ENCODE results near the gene CBARP.

Gene CBARP

DNA sequence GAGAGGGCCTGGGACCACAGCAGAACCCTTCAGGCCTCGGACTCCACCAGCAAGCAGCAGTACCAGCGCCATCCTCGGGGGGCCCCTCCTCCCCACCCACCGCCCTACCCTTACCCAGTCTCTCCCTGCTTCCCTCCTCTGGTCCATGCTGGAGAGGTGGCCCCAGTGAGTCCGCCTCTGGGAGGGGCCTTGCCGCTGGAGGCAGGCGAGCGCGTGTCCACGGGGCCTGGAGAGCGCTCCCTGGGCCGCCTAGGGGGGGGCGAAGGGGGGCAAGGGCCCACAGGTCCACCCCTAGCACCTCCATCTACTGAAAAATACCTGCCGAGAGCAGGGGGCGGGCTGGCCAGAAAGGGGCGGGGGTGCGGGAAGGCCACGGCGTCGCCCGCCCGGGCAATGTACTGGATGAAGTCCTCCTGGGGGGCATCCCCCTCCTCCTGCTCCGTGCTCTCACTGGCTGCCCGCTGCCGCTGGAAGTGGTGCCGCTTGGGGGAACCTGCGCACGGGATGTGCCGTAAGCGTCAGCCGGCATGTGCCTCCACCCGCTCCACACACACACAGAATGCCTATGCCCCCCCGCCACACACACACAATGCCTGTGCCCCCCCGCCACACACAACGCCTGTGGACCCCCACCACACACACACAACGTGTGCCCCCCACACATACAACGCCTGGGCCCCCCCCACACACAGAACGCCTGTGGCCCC, 6.9 kb downstream of the CBARP start:
- TF ChIP-seq EZH2phosphoT487 (IDR thresholded peaks at IDR 0.05; ENCODE audit: low read depth) = no peak
- TF ChIP-seq, protein P1, sequence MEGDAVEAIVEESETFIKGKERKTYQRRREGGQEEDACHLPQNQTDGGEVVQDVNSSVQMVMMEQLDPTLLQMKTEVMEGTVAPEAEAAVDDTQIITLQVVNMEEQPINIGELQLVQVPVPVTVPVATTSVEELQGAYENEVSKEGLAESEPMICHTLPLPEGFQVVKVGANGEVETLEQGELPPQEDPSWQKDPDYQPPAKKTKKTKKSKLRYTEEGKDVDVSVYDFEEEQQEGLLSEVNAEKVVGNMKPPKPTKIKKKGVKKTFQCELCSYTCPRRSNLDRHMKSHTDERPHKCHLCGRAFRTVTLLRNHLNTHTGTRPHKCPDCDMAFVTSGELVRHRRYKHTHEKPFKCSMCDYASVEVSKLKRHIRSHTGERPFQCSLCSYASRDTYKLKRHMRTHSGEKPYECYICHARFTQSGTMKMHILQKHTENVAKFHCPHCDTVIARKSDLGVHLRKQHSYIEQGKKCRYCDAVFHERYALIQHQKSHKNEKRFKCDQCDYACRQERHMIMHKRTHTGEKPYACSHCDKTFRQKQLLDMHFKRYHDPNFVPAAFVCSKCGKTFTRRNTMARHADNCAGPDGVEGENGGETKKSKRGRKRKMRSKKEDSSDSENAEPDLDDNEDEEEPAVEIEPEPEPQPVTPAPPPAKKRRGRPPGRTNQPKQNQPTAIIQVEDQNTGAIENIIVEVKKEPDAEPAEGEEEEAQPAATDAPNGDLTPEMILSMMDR (IDR thresholded peaks at IDR 0.05; ENCODE audit: low read depth, low read length) = no peak
- Histone ChIP-seq H4K20me1 (ENCODE audit: insufficient read depth, low read length) (no peaks in the 10 kb centered on the region), H3K79me2 (ENCODE audit: low read length) (no peaks in the 10 kb centered on the region), H3K9me3 (ENCODE audit: insufficient read depth, low read length) (no peaks in the 10 kb centered on the region), H3K9ac (ENCODE audit: low read length) (no peak overlapping the region), H3K4me2 (ENCODE audit: low read length) (peak overlapping the region; percentile 48; the same call in 1 of the 2 replicates), H3K4me3 (ENCODE audit: low read length) (no peak overlapping the region), H2AFZ (ENCODE audit: low read depth, low read length) (no peak overlapping the region), H3K4me1 (ENCODE audit: low read length) (peaks cover 24% of the 10 kb centered on the region), H3K36me3 (replicated peaks; ENCODE audit: low read depth, low read length) (peaks cover 14% of the 10 kb centered on the region), H3K27ac (ENCODE audit: low read length) (no peak overlapping the region), H3K27me3 (ENCODE audit: low read depth, low read length) (no peaks in the 10 kb centered on the region)

DNA sequence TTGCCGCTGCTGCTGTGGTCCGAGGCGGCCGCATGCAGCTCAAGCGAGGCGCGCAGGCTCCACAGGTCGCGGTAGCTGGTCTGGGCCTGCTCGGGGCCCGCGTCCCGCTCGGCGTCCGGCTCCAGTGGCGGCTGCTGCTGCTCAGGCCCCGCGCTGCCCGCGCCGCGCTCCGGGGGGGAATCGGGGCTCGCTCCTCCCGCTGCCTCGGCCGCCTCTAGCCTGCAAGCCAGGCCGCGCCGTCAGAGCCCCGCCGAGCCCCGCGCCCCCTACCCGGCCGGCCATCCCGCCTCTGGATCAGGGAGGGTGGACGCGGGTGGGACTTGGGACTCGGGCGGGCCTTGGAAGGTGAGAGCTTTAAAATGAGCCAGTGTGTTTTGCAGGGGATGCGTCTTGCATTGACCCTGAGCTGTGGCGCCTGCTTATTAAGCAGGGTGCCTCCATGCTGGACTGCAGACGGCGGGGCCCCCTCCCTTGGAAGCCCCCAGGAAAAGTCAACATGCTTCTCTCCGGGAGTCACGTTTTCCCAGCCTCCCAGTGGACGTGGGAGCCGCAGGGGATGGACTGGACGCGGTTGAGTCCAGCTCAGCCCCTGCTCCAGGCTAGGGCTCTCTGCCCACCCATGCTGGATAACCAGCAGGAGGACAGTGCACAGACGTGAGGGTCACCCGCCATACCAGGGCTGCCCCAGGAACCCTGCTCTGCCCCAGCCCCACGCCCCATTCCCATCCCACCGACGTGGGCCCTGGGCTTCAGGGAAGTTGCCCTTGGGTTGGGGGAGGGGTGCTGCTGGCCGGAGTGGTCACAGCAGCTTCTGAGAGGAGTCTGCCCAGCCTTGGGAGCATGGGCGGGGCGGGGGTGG, 7.7 kb downstream of the CBARP start:
- H2AFZ ChIP-seq (ENCODE audit: low read depth, low read length) = no peak overlapping the region
- no peak overlapping the region for H3K9ac ChIP-seq (ENCODE audit: low read length)
- no peak overlapping the region for H3K4me2 ChIP-seq (ENCODE audit: low read length)
- no peak overlapping the region for H3K4me3 ChIP-seq (ENCODE audit: low read length)
- H3K27ac ChIP-seq (ENCODE audit: low read length) = no peak overlapping the region
- H3K4me1 ChIP-seq (ENCODE audit: low read length) = peaks cover 24% of the 10 kb centered on the region
- H3K9me3 ChIP-seq (ENCODE audit: insufficient read depth, low read length) = no peaks in the 10 kb centered on the region
- TF ChIP-seq EZH2phosphoT487 (IDR thresholded peaks at IDR 0.05; ENCODE audit: low read depth) = no peak
- TF ChIP-seq, protein P1 (IDR thresholded peaks at IDR 0.05; ENCODE audit: low read depth, low read length) = no peak
- H4K20me1 ChIP-seq (ENCODE audit: insufficient read depth, low read length) = no peaks in the 10 kb centered on the region
- H3K79me2 ChIP-seq (ENCODE audit: low read length) = no peaks in the 10 kb centered on the region
- H3K27me3 ChIP-seq (ENCODE audit: low read depth, low read length) = no peaks in the 10 kb centered on the region
- peaks cover 14% of the 10 kb centered on the region for H3K36me3 ChIP-seq (replicated peaks; ENCODE audit: low read depth, low read length)

DNA sequence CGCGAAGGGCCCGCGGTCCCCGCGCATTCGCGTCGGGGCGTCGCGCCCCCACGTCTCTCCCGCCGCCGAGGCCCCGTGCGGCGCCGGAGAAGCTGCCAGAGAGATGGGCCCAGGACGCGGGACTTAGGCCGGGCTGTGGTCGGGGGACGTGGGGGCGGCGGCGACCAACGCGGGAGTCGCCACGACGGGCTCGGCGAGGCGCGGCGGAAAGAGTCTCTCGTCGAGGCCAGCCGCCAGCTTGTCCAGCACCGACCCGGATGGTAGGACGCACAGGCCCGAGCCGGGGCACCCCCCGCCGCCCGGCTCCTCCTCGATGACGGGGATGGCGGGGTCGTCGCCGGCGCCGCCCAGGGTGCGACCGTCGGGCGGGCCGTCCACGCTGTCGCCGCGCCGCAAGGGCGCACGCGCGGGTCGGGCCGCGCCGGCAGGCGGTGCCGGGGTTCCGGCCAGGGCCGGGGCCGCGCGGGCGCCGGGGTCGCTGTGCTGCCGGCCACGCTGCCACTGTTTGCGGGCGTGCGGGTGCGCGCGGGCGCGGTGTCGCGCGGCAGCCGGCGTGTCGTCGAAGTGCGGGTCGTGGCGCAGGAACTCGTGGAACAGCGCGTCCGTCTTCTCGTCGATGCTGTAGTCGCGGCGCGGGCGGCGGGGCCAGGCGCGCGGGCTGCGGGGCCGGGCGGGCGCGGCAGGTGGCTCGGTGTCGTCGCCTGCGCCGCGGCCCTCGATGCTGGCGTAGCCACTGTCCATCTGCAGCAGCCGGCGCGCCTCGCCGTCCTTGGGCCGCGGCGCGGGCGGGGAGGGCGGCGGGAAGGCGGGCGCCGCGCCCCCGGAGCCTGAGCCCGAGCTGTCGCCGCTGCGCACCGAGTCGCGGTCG, 8.5 kb downstream of the CBARP start:
- Histone ChIP-seq H3K4me3 (ENCODE audit: low read length) (no peak overlapping the region), H2AFZ (ENCODE audit: low read depth, low read length) (no peak overlapping the region), H3K9ac (ENCODE audit: low read length) (no peak overlapping the region), H4K20me1 (ENCODE audit: insufficient read depth, low read length) (no peaks in the 10 kb centered on the region), H3K27me3 (ENCODE audit: low read depth, low read length) (no peaks in the 10 kb centered on the region), H3K79me2 (ENCODE audit: low read length) (no peaks in the 10 kb centered on the region), H3K36me3 (replicated peaks; ENCODE audit: low read depth, low read length) (peaks cover 14% of the 10 kb centered on the region), H3K4me2 (ENCODE audit: low read length) (no peak overlapping the region), H3K27ac (ENCODE audit: low read length) (no peak overlapping the region), H3K9me3 (ENCODE audit: insufficient read depth, low read length) (no peaks in the 10 kb centered on the region), H3K4me1 (ENCODE audit: low read length) (peaks cover 24% of the 10 kb centered on the region)
- no peak for TF ChIP-seq EZH2phosphoT487 (IDR thresholded peaks at IDR 0.05; ENCODE audit: low read depth)
- TF ChIP-seq, protein P1 (IDR thresholded peaks at IDR 0.05; ENCODE audit: low read depth, low read length) = no peak
